Lower leg skin (tissue), 3 donors: ENCODE measurements around the gene TAS2R8.

Source experiments
- CTCF ChIP-seq, 3 donors: fragments of 450-650 bp; IDR thresholded peaks; one replicate each; pipeline ENCODE4 v1.5.1; 2016; ENCODE audit warnings: antibody characterized with exemption in 3 of 3, mild to moderate bottlenecking in 3 of 3, moderate library complexity in 2 of 3
- POLR2A ChIP-seq, 2 donors: fragments of 450-650 bp; IDR thresholded peaks; one replicate each; pipeline ENCODE4 v1.6.1; 2016 to 2017; ENCODE audit warnings: antibody characterized with exemption in 2 of 2, mild to moderate bottlenecking in 1 of 2, moderate library complexity in 1 of 2

GRCh38 chr12:10847744-10848143, 40.7 kb upstream of the TAS2R8 start:
- TF ChIP-seq CTCF (IDR thresholded peaks at IDR 0.05) (no peak), POLR2A (IDR thresholded peaks at IDR 0.05) (no peak)
